DOHH2 (cell line): ENCODE measurements around the gene RASAL2.
"Not testable (repeated sequence)": the region's sequence is repeated elsewhere in the genome, so short reads cannot be mapped to it uniquely, and the experiment has no call there.

Experiments used
- H3F3A ChIP-seq: fragments of 200-600 bp; sonication (generic), shearing (Covaris generic); 2 replicates; pipeline ENCODE4 v1.6.0; 2016; ENCODE audit warnings: antibody characterized with exemption, mild to moderate bottlenecking; ENCODE audit not compliant: control insufficient read depth, insufficient read depth
- H3K27ac ChIP-seq: fragments of 200-600 bp; sonication (generic); 2 replicates; pipeline ENCODE4 v1.5.1; 2014; ENCODE audit warnings: low read depth, mild to moderate bottlenecking, low read length, moderate library complexity
- H3K27me3 ChIP-seq: fragments of 200-600 bp; sonication (generic); 2 replicates; pipeline ENCODE4 v1.6.1; 2014; ENCODE audit warnings: mild to moderate bottlenecking, low read length, mixed read lengths; ENCODE audit not compliant: control insufficient read depth
- H3K36me3 ChIP-seq: fragments of 200-600 bp; sonication (generic); 2 replicates; pipeline ENCODE4 v1.6.1; 2014; ENCODE audit warnings: mild to moderate bottlenecking, low read length, moderate library complexity, mixed read lengths; ENCODE audit not compliant: control insufficient read depth
- H3K4me1 ChIP-seq: fragments of 200-600 bp; sonication (generic); 2 replicates; pipeline ENCODE4 v1.6.1; 2014; ENCODE audit warnings: mild to moderate bottlenecking, low read length, mixed read lengths; ENCODE audit not compliant: control insufficient read depth
- H3K4me2 ChIP-seq: fragments of 200-600 bp; sonication (generic); 2 replicates; pipeline ENCODE4 v1.6.0; 2014; ENCODE audit warnings: mild to moderate bottlenecking, low read length, moderate library complexity
- H3K4me3 ChIP-seq: fragments of 200-600 bp; sonication (generic); 2 replicates; pipeline ENCODE4 v1.5.1; 2014; ENCODE audit warnings: mild to moderate bottlenecking, low read length, mixed read lengths
- H3K79me2 ChIP-seq: fragments of 200-600 bp; sonication (generic); 2 replicates; pipeline ENCODE4 v1.6.1; 2014; ENCODE audit warnings: mild to moderate bottlenecking, low read length, mixed read lengths; ENCODE audit not compliant: control insufficient read depth
- H3K9me2 ChIP-seq: fragments of 200-600 bp; sonication (generic); replicated peaks from 2 replicates; pipeline ENCODE4 v1.6.1; 2014; ENCODE audit warnings: mild to moderate bottlenecking, low read length, mixed read lengths; ENCODE audit not compliant: control insufficient read depth
- H3K9me3 ChIP-seq: fragments of 200-600 bp; sonication (generic); 2 replicates; pipeline ENCODE4 v1.6.1; 2014; ENCODE audit warnings: antibody characterized with exemption, low read length, mixed read lengths; ENCODE audit not compliant: control insufficient read depth, insufficient read depth
- H4K20me1 ChIP-seq: fragments of 200-600 bp; sonication (generic); 2 replicates; pipeline ENCODE4 v1.6.0; 2014; ENCODE audit warnings: low read depth, mild to moderate bottlenecking, antibody characterized with exemption, low read length, moderate library complexity; ENCODE audit not compliant: control insufficient read depth, insufficient read depth
- CTCF ChIP-seq: fragments of 200-600 bp; sonication (generic); IDR thresholded peaks from one replicate; pipeline ENCODE4 v1.5.1; 2014; ENCODE audit warnings: antibody characterized with exemption, mild to moderate bottlenecking, low read depth, low read length; ENCODE audit not compliant: poor library complexity, severe bottlenecking
- EZH2phosphoT487 ChIP-seq: fragments of 200-600 bp; sonication (generic); IDR thresholded peaks from 2 replicates; pipeline ENCODE4 v1.6.1; 2017; ENCODE audit warnings: borderline replicate concordance, mild to moderate bottlenecking, antibody characterized with exemption, low read length, moderate library complexity, mixed read lengths

RASAL2 gene

GRCh38 chr1:178086294-178086693 lies 7.6 kb upstream of the RASAL2 start:
- Histone ChIP-seq H3K4me2 (no peak overlapping the region), H3K27me3 (no peaks in the 10 kb centered on the region), H3K9me2 (no peaks in the 10 kb centered on the region), H3K79me2 (no peaks in the 10 kb centered on the region), H3K36me3 (no peaks in the 10 kb centered on the region), H3K27ac (no peak overlapping the region), H3K9me3 (no peaks in the 10 kb centered on the region), H4K20me1 (no peaks in the 10 kb centered on the region), H3K4me1 (no peaks in the 10 kb centered on the region), H3K4me3 (no peak overlapping the region), H3F3A (no peaks in the 10 kb centered on the region)
- TF ChIP-seq CTCF (no peak), EZH2phosphoT487 (no peak)

GRCh38 chr1:178086766-178087165 lies 7.1 kb upstream of the RASAL2 start:
- H3F3A ChIP-seq = no peaks in the 10 kb centered on the region
- H3K4me1 ChIP-seq = no peaks in the 10 kb centered on the region
- H4K20me1 ChIP-seq = no peaks in the 10 kb centered on the region
- no peaks in the 10 kb centered on the region for H3K27me3 ChIP-seq
- H3K79me2 ChIP-seq = no peaks in the 10 kb centered on the region
- no peaks in the 10 kb centered on the region for H3K9me2 ChIP-seq
- TF ChIP-seq CTCF (no peak), EZH2phosphoT487 (no peak)
- no peak overlapping the region for H3K4me3 ChIP-seq
- H3K4me2 ChIP-seq = no peak overlapping the region
- no peak overlapping the region for H3K27ac ChIP-seq
- H3K36me3 ChIP-seq = no peaks in the 10 kb centered on the region
- H3K9me3 ChIP-seq = no peaks in the 10 kb centered on the region

DNA sequence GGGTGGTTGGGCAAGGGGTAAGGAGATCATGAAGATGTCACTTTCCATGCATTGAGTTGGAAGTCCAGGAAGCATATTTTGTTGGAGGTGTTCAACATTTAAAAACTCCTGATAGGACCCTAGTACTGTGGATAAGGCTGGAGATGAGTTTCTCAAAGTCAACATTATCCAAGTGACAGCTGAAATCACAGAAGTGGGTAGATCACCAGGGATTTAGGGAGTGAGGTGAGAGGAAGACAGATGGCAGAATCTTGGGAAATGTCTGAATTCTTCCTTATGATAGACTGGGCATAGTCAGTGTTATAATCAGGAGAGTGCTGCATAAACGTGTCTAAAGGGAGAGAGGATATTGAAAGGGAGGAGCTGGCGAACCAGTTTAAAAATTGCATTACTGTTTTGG lies 5.3 kb upstream of the RASAL2 start:
- Histone ChIP-seq H4K20me1 (no peaks in the 10 kb centered on the region), H3F3A (no peaks in the 10 kb centered on the region), H3K4me1 (no peaks in the 10 kb centered on the region), H3K27ac (no peak overlapping the region), H3K4me3 (no peak overlapping the region), H3K9me2 (no peaks in the 10 kb centered on the region), H3K4me2 (no peak overlapping the region), H3K36me3 (no peaks in the 10 kb centered on the region), H3K27me3 (peaks cover 6% of the 10 kb centered on the region; the same call in 1 of the 2 replicates), H3K79me2 (no peaks in the 10 kb centered on the region), H3K9me3 (no peaks in the 10 kb centered on the region)
- no peak for TF ChIP-seq EZH2phosphoT487
- TF ChIP-seq CTCF = no peak

GRCh38 chr1:178091454-178091853 lies 2.5 kb upstream of the RASAL2 start:
- H3K4me3 ChIP-seq, H3F3A ChIP-seq, H3K4me1 ChIP-seq, H3K9me2 ChIP-seq, H3K79me2 ChIP-seq, H3K27ac ChIP-seq, H3K9me3 ChIP-seq, H4K20me1 ChIP-seq, H3K4me2 ChIP-seq, H3K36me3 ChIP-seq: not testable (repeated sequence)
- peaks cover 10% of the 10 kb centered on the region; the same call in 1 of the 2 replicates for H3K27me3 ChIP-seq
